Activated CD8-positive, alpha-beta memory T cell treated with anti-CD3 and anti-CD28 coated beads for 36 hours (primary cell): ENCODE data around the gene S100A10. TPM values are rescaled to one million over a fixed set of nuclear protein-coding genes. Genes with fewer than 3 reads are reported as not detected.

Source experiments
- CTCF ChIA-PET: fragments of 350-600 bp; sonication (Branson Sonifier 250); formaldehyde crosslinking; loops from one replicate; lab custom pipeline; 2021; ENCODE audit warnings: antibody characterized with exemption; lab: Charles Lee
- POLR2A ChIA-PET: fragments of 350-600 bp; sonication (Branson Sonifier 250); formaldehyde crosslinking; loops from one replicate; lab custom pipeline; 2021; ENCODE audit warnings: antibody characterized with exemption; lab: Charles Lee
- total RNA-seq, 2 experiments: library from RNA; stranded (reverse); gene quantifications; one replicate each; pipeline ENCODE4 v1.2.3, GENCODE V29; 2021

Gene S100A10
- total RNA-seq, 2 experiments from 2014 or later = 285 to 288 TPM

DNA sequence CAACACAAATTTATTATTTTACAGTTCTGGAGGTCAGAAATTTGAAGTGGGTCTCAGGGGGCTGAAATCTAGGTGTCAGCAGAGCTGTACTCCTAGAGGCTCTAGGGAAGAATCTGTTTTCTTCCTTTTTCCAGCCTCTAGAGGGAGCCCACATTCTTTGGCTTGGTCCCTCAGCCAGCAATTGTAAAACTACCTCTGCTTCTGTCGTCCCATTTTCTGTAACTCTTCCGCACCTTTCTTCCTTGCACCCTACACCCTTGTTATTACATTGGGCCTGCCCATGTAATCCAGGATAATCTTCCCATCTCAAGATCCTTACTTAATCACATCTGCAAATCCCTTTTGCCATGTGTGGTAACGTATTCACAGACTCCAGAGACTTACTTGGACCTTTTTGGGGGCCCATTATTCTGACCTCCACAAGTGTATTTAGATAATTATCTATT is 59.6 kb downstream of the S100A10 start:
- POLR2A ChIA-PET = no interaction called here
- CTCF ChIA-PET = interaction anchor here (0.7 to 5.2 kb wide), 16 partner anchors 8 to 114 kb away, joined by 3 to 46 read pairs (median 4); partner anchors contain the start of gene S100A11

Other genes with a start within 250 kb of the S100A10 start
- gene MRPL9, start 230.4 kb downstream of the S100A10 start, total RNA-seq = 100 to 1,000 TPM; 161 to 169 TPM
- gene TDRKH, start 203.4 kb downstream of the S100A10 start, total RNA-seq = 10 to 100 TPM; 12.7 to 13.1 TPM
- under 1 TPM; 0.08 to 0.13 TPM for gene LINGO4, start 188.4 kb downstream of the S100A10 start, total RNA-seq
- 1 to 10 TPM in 1 of 2 experiments, under 1 TPM in 1; 0.90 to 1.3 TPM for gene RORC, start 162.1 kb downstream of the S100A10 start, total RNA-seq
- 1 to 10 TPM; 1.5 to 1.7 TPM for gene C2CD4D, start 154.0 kb downstream of the S100A10 start, total RNA-seq
- not detected for gene THEM5, start 140.1 kb downstream of the S100A10 start, total RNA-seq
- 10 to 100 TPM; 28.7 to 31.8 TPM for gene THEM4, start 84.3 kb downstream of the S100A10 start, total RNA-seq
- gene S100A11, start 43.1 kb upstream of the S100A10 start, total RNA-seq = 100 to 1,000 TPM; 269 to 292 TPM
- not detected for gene TCHHL1, start 95.2 kb upstream of the S100A10 start, total RNA-seq
- under 1 TPM; 0.17 TPM for gene TCHH, start 121.6 kb upstream of the S100A10 start, total RNA-seq
- not detected for gene RPTN, start 165.4 kb upstream of the S100A10 start, total RNA-seq
- not detected for gene HRNR, start 230.3 kb upstream of the S100A10 start, total RNA-seq